HG03280 (cell line): ENCODE data around the gene OR10A7.
"Not testable (repeated sequence)": the region's sequence is repeated elsewhere in the genome, so short reads cannot be mapped to it uniquely, and the experiment has no call there.

ENCODE experiments used
- ATAC-seq: cut with Tn5 transposase; IDR thresholded peaks from one replicate; pipeline ENCODE4 v1.9.1; 2021; ENCODE audit warnings: mild to moderate bottlenecking, moderate library complexity; ENCODE audit not compliant: unreplicated experiment

OR10A7 gene

DNA sequence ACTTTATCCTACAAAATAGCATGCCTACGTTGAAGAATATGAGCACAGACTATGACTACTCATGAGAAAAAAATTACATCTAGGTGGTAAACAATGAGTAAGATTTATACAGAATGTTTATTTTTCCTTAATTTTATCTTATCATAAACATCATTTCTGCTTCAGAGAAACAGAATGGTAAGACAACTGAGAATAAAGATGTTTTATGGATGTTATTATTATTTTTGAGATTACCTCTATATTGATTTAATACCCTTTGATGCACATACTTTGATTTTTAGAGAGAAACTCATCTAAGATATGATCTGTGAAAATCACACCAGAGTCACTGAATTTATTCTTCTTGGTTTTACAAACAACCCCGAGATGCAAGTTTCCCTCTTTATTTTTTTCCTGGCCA is at the start of gene OR10A7:
TSS of gene OR10A7 (plus strand) at position 301 of the 400 bp plus-strand sequence. CDS start at position 301, 0 bp downstream.
- ATAC-seq: no peak

DNA sequence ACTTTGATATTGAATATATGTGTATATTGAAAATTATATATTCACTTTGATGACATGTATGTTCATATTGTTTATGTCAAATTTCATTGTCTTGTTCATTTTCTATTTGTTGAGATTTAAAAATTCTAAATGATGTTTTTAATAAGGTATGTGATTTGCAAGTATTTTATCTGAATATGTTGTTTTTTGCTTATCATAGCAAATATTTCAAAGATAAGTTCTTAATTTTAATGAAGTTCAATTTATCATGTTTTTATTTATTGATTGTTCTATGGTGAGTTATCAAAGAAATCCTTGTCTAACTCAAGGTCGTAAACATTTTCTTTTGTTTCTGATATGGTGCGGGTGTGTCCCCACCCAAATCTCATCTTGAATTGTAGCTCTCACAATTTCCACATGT is 49.4 kb upstream of the OR10A7 start:
- no peak for ATAC-seq

DNA sequence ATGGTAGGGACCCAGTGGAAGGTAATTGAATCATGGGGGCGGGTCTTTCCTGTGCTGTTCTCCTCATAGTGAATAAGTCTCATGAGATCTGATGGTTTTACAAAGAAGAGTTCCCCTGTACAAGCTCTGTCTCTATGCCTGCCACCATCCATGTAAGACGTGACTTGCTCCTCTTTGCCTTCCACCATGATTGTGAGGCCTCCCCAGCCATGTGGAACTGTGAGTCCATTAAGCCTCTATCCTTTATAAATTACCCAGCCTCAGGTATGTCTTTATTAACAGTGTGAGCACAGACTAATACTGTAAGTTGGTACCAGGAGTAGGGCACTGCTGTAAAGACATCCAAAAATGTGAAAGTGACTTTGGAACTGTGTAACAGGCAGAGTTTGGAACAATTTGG is 49.0 kb upstream of the OR10A7 start:
- not testable (repeated sequence) for ATAC-seq

DNA sequence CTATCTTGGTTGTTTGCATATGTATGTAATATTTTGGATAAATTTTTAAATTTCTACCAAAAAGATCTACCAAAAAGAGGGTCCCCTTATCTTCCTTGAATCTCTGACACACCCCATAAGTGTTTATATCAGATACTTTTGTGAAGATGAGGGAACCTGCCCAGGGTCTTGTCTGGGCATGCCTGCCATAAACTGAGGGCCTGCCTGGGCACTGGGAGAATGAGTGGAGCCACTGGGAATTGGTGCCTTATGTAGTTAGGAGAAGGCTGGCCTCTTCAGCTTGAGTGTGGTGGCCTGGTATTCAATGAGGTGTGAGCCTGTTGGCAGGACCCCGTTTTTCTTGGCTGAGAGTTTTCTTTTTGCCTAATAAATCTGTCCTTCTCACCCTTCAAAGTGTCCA is 48.1 kb upstream of the OR10A7 start:
- no peak for ATAC-seq

GRCh38 chr12:55173456-55173855 is 47.4 kb upstream of the OR10A7 start:
- no peak for ATAC-seq

GRCh38 chr12:55188573-55188972 is 32.3 kb upstream of the OR10A7 start:
- ATAC-seq: no peak

DNA sequence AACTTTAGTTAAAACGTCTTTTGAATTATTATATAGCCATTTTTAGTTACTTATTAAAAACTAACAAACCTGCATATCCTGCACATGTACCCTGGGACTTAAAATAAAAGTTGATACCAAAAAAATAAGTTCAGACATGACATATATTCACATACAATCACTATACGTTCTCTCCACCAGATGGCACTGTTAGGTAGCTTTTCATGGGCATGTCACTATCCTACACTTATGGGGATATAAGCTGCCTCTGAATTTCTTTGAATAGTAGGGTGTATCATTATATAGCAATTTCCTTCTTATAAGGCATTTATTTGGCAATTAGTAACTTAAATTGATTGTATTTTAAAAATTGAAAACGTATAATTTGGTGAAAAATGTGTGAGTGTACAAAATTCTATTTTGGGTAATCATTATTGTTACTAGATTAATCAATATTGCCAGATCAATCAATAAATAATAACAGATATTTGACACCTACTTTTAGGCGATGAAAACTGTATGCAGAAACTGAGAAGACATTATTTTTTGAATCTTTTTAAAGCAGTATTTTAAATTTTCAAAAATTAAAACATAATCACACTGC is 31.8 kb upstream of the OR10A7 start:
- ATAC-seq: peak; percentile 94

GRCh38 chr12:55194382-55194781 is 26.4 kb upstream of the OR10A7 start:
- ATAC-seq: no peak

DNA sequence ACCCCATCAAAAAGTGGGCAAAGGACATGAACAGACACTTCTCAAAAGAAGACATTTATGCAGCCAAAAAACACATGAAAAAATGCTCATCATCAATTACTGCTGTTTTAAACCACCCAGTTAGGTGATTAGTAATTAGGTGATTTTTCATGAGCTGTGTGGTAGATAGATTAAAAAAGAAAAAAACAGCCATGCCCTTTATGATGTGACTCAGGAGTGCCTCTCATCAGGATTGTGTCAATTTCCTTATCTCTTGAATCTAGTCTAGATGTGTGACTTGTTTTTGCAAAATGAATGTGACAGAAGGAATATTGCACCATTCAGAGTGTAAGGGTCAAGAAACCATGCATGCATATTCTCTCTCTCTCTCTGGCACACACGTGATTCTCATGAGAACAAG is 5.7 kb downstream of the OR10A7 start:
- no peak for ATAC-seq

DNA sequence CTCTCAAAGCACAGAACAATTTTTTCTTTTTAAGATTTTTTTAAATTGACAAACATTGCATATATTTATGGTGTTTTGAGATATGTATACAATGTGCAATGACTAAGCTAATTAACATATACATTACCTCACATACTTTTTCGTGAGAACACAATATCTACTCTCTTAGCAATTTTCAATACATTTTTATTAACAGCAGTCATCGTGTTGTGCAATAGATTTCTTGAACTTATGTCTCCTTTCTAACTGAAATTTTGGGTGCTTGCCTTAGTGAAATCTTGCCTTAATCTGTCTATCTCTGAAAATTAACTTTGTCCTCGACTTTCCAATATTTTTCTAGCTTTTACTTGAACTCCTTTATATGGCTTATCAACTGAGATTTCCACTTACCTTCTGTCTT is 6.8 kb downstream of the OR10A7 start:
- ATAC-seq: no peak

DNA sequence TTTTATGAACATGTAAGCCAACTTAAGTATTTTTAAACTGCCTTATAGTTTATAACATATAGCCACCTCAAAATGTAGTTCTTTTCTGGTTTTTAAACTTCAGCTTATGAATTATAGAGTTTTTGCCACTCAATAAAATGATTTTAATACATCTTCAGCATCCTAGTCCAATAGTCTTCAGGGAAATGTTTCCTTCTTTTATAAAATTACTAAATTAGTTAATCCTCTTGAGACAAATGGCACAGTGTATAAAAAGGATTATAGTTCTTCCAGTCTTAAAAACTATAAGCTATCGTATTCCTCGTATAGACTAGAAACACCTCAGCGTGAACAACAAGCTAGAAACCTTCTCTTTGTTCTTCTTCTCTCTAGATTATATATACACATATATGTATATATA is 23.5 kb downstream of the OR10A7 start, which contains the start of gene OR6C74:
TSS of gene OR6C74 (plus strand) at position 301 of the 400 bp plus-strand sequence. CDS start 2,679 bp downstream, outside the sequence.
- no peak for ATAC-seq

GRCh38 chr12:55246159-55246558 is 25.3 kb downstream of the OR10A7 start:
- ATAC-seq: no peak

- no peak for ATAC-seq
Observed at GRCh38 chr12:55250944-55251343, 30.1 kb downstream of the OR10A7 start.

DNA sequence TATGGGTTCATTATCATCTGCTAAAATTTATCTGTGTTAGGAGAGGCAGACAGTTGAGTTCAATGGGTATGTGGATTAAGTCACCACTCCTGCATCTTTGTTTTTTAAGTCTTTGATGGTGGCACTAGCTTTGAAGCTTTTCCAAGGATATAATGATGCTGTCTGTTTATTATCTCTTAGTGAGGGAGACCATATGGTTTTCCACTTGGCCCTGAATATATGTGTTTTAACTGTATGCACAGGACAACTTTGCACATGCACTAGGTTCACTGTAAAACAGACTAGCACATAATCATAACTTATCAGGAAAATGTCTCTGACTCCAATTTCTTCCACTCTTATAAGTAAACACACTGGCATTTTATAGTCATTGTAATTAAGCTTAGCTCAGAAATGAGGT is 32.5 kb downstream of the OR10A7 start:
- no peak for ATAC-seq

DNA sequence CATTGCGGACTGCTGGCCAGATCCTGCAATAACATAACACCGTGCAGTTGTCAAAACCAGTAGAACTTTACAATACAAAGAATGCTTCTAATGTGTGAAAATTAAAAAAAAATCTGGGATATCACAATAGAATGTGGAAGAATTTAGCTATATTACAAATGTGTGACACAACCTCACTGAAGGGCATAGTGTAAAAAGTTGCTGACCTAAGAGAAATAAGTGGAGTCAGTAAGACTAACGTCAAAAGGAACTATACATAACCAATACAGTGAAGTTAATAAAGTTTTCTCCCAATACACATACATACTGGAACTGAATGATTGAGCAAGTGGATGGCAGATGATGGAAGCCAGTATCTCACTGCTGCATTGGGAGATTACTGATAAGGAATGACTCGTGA is 36.0 kb downstream of the OR10A7 start:
- no peak for ATAC-seq

- ATAC-seq: no peak
Observed at GRCh38 chr12:55258303-55258702, 37.5 kb downstream of the OR10A7 start.
